NCI-H1694 (cell line): ENCODE data around the gene HDAC4.

ENCODE experiments used
- DNase-seq: peaks from one replicate; lab custom pipeline; 2025; lab: John Stamatoyannopoulos, UW

Gene HDAC4

GRCh38 chr2:239296020-239296932 lies 104.5 kb downstream of the HDAC4 start:
- no peak for DNase-seq

GRCh38 chr2:239295377-239296019 lies 105.3 kb downstream of the HDAC4 start:
- no peak for DNase-seq

- no peak for DNase-seq
Measured at GRCh38 chr2:239294571-239295054, 106.2 kb downstream of the HDAC4 start.

- no peak for DNase-seq
Measured at GRCh38 chr2:239293775-239294430, 106.9 kb downstream of the HDAC4 start.

GRCh38 chr2:239292959-239293774 lies 107.7 kb downstream of the HDAC4 start:
- DNase-seq, result no peak

GRCh38 chr2:239292531-239292930 lies 108.3 kb downstream of the HDAC4 start:
- DNase-seq, result no peak

- DNase-seq, result no peak
Measured at GRCh38 chr2:239291475-239292350, 109.1 kb downstream of the HDAC4 start.

GRCh38 chr2:239290618-239291474 lies 110.0 kb downstream of the HDAC4 start:
- DNase-seq, result no peak

GRCh38 chr2:239289545-239289944 lies 111.3 kb downstream of the HDAC4 start:
- no peak for DNase-seq

- DNase-seq, result no peak
Measured at GRCh38 chr2:239288951-239289511, 111.8 kb downstream of the HDAC4 start.

GRCh38 chr2:239288237-239288636 lies 112.6 kb downstream of the HDAC4 start:
- no peak for DNase-seq

- no peak for DNase-seq
Measured at GRCh38 chr2:239287461-239287860, 113.4 kb downstream of the HDAC4 start.

GRCh38 chr2:239286901-239287300 lies 113.9 kb downstream of the HDAC4 start:
- no peak for DNase-seq

GRCh38 chr2:239285932-239286230 lies 114.9 kb downstream of the HDAC4 start:
- no peak for DNase-seq

- no peak for DNase-seq
Measured at GRCh38 chr2:239285071-239285931, 115.5 kb downstream of the HDAC4 start.

- no peak for DNase-seq
Measured at GRCh38 chr2:239283961-239284795, 116.6 kb downstream of the HDAC4 start.

- no peak for DNase-seq
Measured at GRCh38 chr2:239283288-239283945, 117.4 kb downstream of the HDAC4 start.
